HCT116 (cell line): ENCODE data around the gene KLHL17. TPM values are rescaled to one million over a fixed set of nuclear protein-coding genes. Genes with fewer than 3 reads are reported as not detected.

ENCODE experiments used
- ATAC-seq: fragments of 200-7000 bp; cut with Tn5 transposase; 2 replicates; pipeline ENCODE4 v1.9.1; 2020; ENCODE audit warnings: mild to moderate bottlenecking, moderate library complexity
- BruUV-seq: library from RNA; stranded (reverse); fragments of 400-500 nt; replicated peaks from 2 replicates; lab custom pipeline; 2021; lab: Mats Ljungman, UMichigan
- CTCF ChIA-PET: fragments of 300-600 bp; sonication (Branson Sonifier 250); formaldehyde crosslinking; loops from one replicate; lab custom pipeline; 2021; ENCODE audit warnings: antibody characterized with exemption; lab: Charles Lee
- POLR2A ChIA-PET: fragments of 300-600, 350-600 bp; sonication (Branson Sonifier 250); formaldehyde crosslinking; loops from one replicate; lab custom pipeline; 2021; ENCODE audit warnings: antibody characterized with exemption; lab: Charles Lee
- RAD21 ChIA-PET, 2 experiments: fragments of 300-600 bp; sonication (Branson Sonifier 250); formaldehyde crosslinking; loops; one replicate each; lab custom pipeline; 2023; ENCODE audit warnings: low total read pairs in 2 of 2; ENCODE audit not compliant: uncharacterized antibody in 2 of 2, unreplicated experiment in 2 of 2, low non-redundant PET in 1 of 2; lab: Charles Lee
- DNase-seq: peaks from one replicate; pipeline ENCODE4 v3.0.0-alpha.2; 2010; ENCODE audit warnings: low read depth, low spot score
- H2AFZ ChIP-seq: fragments of 200-600 bp; shearing (Covaris generic), sonication (generic); 2 replicates; pipeline ENCODE4 v1.6.1; 2017; ENCODE audit warnings: low read depth, mixed run types, mixed read lengths, antibody characterized with exemption, low read length; ENCODE audit not compliant: poor library complexity, severe bottlenecking
- H3K27ac ChIP-seq: 2 replicates; pipeline ENCODE4 v1.5.1; 2012; ENCODE audit warnings: low read depth, low read length
- H3K27me3 ChIP-seq: fragments of 200-600 bp; sonication (generic); 2 replicates; pipeline ENCODE4 v1.6.1; 2016; ENCODE audit warnings: mixed run types, low read length, mixed read lengths; ENCODE audit not compliant: insufficient read depth
- H3K36me3 ChIP-seq, 2 experiments: fragments of 200-500 bp in 1 of 2; fragments of 200-600 bp in 1 of 2; sonication (Bioruptor generic) in 1 of 2; sonication (generic) in 1 of 2; 2 replicates each; pipeline versions ENCODE4 v1.5.1 to v1.6.1; 2014 to 2016; ENCODE audit warnings: low read length in 2 of 2, inconsistent platforms in 1 of 2, mixed read lengths in 1 of 2, mixed run types in 1 of 2; ENCODE audit not compliant: insufficient read depth in 2 of 2, control insufficient read depth in 1 of 2
- H3K4me1 ChIP-seq, 2 experiments: fragments of 200-600 bp in 1 of 2; sonication (generic) in 1 of 2; 2 replicates each; pipeline versions ENCODE4 v1.5.1 to v1.6.1; 2012 to 2017; ENCODE audit warnings: low read length in 2 of 2, inconsistent platforms in 1 of 2, mild to moderate bottlenecking in 1 of 2, mixed read lengths in 1 of 2, mixed run types in 1 of 2, moderate library complexity in 1 of 2; ENCODE audit not compliant: insufficient read depth in 2 of 2, control insufficient read depth in 1 of 2
- H3K4me2 ChIP-seq: fragments of 200-600 bp; sonication (generic); 2 replicates; pipeline ENCODE4 v1.6.1; 2017; ENCODE audit warnings: mixed run types, low read length, mixed read lengths
- H3K4me3 ChIP-seq, 2 experiments: fragments of 200-600 bp in 1 of 2; sonication (generic) in 1 of 2; replicated peaks in 1 of 2; 2 replicates each; pipeline ENCODE4 v1.5.1; 2011 to 2016; ENCODE audit warnings: low read length in 2 of 2, control low read depth in 1 of 2, low read depth in 1 of 2, mild to moderate bottlenecking in 1 of 2, mixed read lengths in 1 of 2, mixed run types in 1 of 2
- H3K79me2 ChIP-seq: fragments of 200-600 bp; sonication (generic); 2 replicates; pipeline ENCODE4 v1.6.1; 2017; ENCODE audit warnings: mild to moderate bottlenecking, mixed run types, low read length, moderate library complexity, mixed read lengths; ENCODE audit not compliant: insufficient read depth
- H3K9ac ChIP-seq: fragments of 200-600 bp; sonication (generic); 2 replicates; pipeline ENCODE4 v1.6.1; 2016; ENCODE audit warnings: low read length, mixed read lengths
- H3K9me2 ChIP-seq: fragments of 200-600 bp; sonication (generic), shearing (Covaris generic); 2 replicates; pipeline ENCODE4 v1.6.1; 2017; ENCODE audit warnings: mixed run types, mild to moderate bottlenecking, moderate library complexity; ENCODE audit not compliant: insufficient read depth
- H3K9me3 ChIP-seq, 2 experiments: fragments of 200-500 bp in 1 of 2; fragments of 200-600 bp in 1 of 2; sonication (Bioruptor generic) in 1 of 2; sonication (generic) in 1 of 2; 2 replicates each; pipeline ENCODE4 v1.6.1; 2014 to 2017; ENCODE audit warnings: low read length in 2 of 2, mixed read lengths in 2 of 2, inconsistent platforms in 1 of 2, low read depth in 1 of 2, mild to moderate bottlenecking in 1 of 2, mixed run types in 1 of 2, moderate library complexity in 1 of 2; ENCODE audit not compliant: control insufficient read depth in 1 of 2, insufficient read depth in 1 of 2
- H4K20me1 ChIP-seq: fragments of 200-600 bp; sonication (generic), shearing (Covaris generic); 2 replicates; pipeline ENCODE4 v1.6.1; 2017; ENCODE audit warnings: mixed run types, mild to moderate bottlenecking, moderate library complexity; ENCODE audit not compliant: insufficient read depth
- CTCF ChIP-seq, 3 experiments: fragments of 200-600 bp in 1 of 3; sonication (generic) in 1 of 3; IDR thresholded peaks in 2 of 3; conservative IDR thresholded peaks in 1 of 3; 2 replicates each; pipeline ENCODE4 v1.5.1; 2012 to 2017; ENCODE audit warnings: low read depth in 2 of 3, low read length in 2 of 3, antibody characterized with exemption in 1 of 3, borderline replicate concordance in 1 of 3, control low read depth in 1 of 3, mild to moderate bottlenecking in 1 of 3, mixed read lengths in 1 of 3, mixed run types in 1 of 3, moderate library complexity in 1 of 3; ENCODE audit not compliant: insufficient read depth in 1 of 3
- ELF1 ChIP-seq: IDR thresholded peaks from 2 replicates; pipeline ENCODE4 v1.6.1; 2012; ENCODE audit warnings: low read depth, borderline replicate concordance
- MAX ChIP-seq: IDR thresholded peaks from 2 replicates; pipeline ENCODE4 v1.6.1; 2012
- POLR2A ChIP-seq: IDR thresholded peaks from 2 replicates; pipeline ENCODE4 v1.7.0; 2011; ENCODE audit warnings: borderline replicate concordance; ENCODE audit not compliant: insufficient read depth, insufficient read length; ENCODE audit errors: extremely low read depth
- POLR2AphosphoS5 ChIP-seq: IDR thresholded peaks from 2 replicates; pipeline ENCODE4 v1.6.1; 2011; ENCODE audit warnings: mild to moderate bottlenecking, low read depth, low read length, moderate library complexity
- RAD21 ChIP-seq: IDR thresholded peaks from 2 replicates; pipeline ENCODE4 v1.6.1; 2012; ENCODE audit warnings: low read depth, mild to moderate bottlenecking
- REST ChIP-seq: IDR thresholded peaks from 2 replicates; pipeline ENCODE4 v1.6.1; 2012; ENCODE audit warnings: low read depth
- SP1 ChIP-seq: IDR thresholded peaks from 2 replicates; pipeline ENCODE4 v1.6.1; 2012; ENCODE audit warnings: low read depth
- ZFX ChIP-seq: fragments of 450-650 bp; IDR thresholded peaks from 2 replicates; pipeline ENCODE4 v1.6.1; 2017
- intact Hi-C: fragments of 100-400 bp; cut with micrococcal nuclease; formaldehyde crosslinking; loops from 2 replicates; pipeline ENCODE4 v1.10.0; 2022
- total RNA-seq: library from RNA; stranded (reverse); gene quantifications from one replicate; pipeline ENCODE4 v1.2.1, GENCODE V29; 2021; ENCODE audit not compliant: unreplicated experiment

Gene KLHL17
- total RNA-seq, 1 experiment from 2014 or later, result 100.0 TPM

DNA sequence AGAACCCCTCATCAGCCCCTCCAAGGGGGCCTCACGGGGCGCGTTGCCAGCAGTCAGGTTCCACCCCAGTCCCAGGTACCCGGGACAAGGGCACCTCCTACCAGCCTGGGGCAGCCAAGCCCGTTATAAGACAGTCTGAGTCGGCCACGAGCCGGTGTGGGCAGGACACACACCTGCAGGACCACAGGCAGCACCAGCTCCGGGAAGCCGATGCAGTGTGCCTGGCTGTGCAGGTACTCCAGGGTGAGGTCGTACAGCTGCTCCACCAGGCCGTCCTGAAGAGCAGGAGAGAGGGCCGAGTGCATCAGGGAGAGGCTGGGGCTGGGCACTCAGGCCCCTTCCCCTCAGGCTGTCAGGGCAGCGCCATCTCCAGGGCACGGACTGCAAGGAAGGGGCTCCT is 12.4 kb upstream of the KLHL17 start:
- H3K4me3 ChIP-seq, result no peak overlapping the region
- no peak overlapping the region for H3K27ac ChIP-seq
- CTCF ChIA-PET, result no interaction called here
- H3K79me2 ChIP-seq, result peaks cover 15% of the 10 kb centered on the region; the same call in 1 of the 2 replicates
- H3K9me3 ChIP-seq, result no peaks in the 10 kb centered on the region
- intact Hi-C loops, result no loop called here
- no peak for DNase-seq
- TF ChIP-seq RAD21 (no peak), ELF1 (no peak), REST (no peak), POLR2AphosphoS5 (no peak), SP1 (no peak), CTCF (IDR thresholded peaks at IDR 0.05 in 2 of 3, conservative IDR thresholded peaks at IDR 0.05 in 1 of 3; ENCODE audit: borderline replicate concordance in 1 of 3, insufficient read depth in 1 of 3, low read depth in 2 of 3, low read length in 2 of 3) (no peak), ZFX (no peak), MAX (no peak), POLR2A (no peak)
- TF ChIP-seq, all 23 proteins: peak for 0
- ATAC-seq, result no peak
- H2AFZ ChIP-seq, result no peak overlapping the region
- H3K4me2 ChIP-seq, result no peak overlapping the region
- H3K4me1 ChIP-seq, result peaks cover 8 to 10% of the 10 kb centered on the region in 2 experiments
- POLR2A ChIA-PET, result no interaction called here
- no TSS peak for BruUV-seq
- H3K36me3 ChIP-seq, result peaks cover 27 to 70% of the 10 kb centered on the region in 2 experiments
- no peaks in the 10 kb centered on the region for H3K27me3 ChIP-seq
- RAD21 ChIA-PET, result no interaction called here
- H3K9me2 ChIP-seq, result no peaks in the 10 kb centered on the region
- no peak overlapping the region for H3K9ac ChIP-seq
- H4K20me1 ChIP-seq, result no peaks in the 10 kb centered on the region
